Measurements from ENCODE around the gene GALNT9.
"Not testable (repeated sequence)": the region's sequence is repeated elsewhere in the genome, so short reads cannot be mapped to it uniquely, and the experiment has no call there.

The GALNT9 gene

GRCh38 chr12:132265056-132265800, 64.2 kb downstream of the GALNT9 start:
- no peak for DNase-seq (ENCODE audit: low read depth, low spot score)

GRCh38 chr12:132264086-132265010, 65.0 kb downstream of the GALNT9 start:
- DNase-seq (ENCODE audit: low read depth, low spot score), result no peak

GRCh38 chr12:132263451-132264049, 65.8 kb downstream of the GALNT9 start:
- DNase-seq (ENCODE audit: low read depth, low spot score), result no peak

- DNase-seq (ENCODE audit: low read depth, low spot score), result no peak
Observed at GRCh38 chr12:132263061-132263360, 66.4 kb downstream of the GALNT9 start.

GRCh38 chr12:132262256-132263060, 66.9 kb downstream of the GALNT9 start:
- no peak for DNase-seq (ENCODE audit: low read depth, low spot score)

- no peak for DNase-seq (ENCODE audit: low read depth, low spot score)
Observed at GRCh38 chr12:132261328-132262138, 67.9 kb downstream of the GALNT9 start.

GRCh38 chr12:132260721-132261120, 68.7 kb downstream of the GALNT9 start:
- no peak for DNase-seq (ENCODE audit: low read depth, low spot score)

GRCh38 chr12:132259872-132260695, 69.3 kb downstream of the GALNT9 start:
- no peak for DNase-seq (ENCODE audit: low read depth, low spot score)

GRCh38 chr12:132259364-132259871, 70.0 kb downstream of the GALNT9 start:
- no peak for DNase-seq (ENCODE audit: low read depth, low spot score)

GRCh38 chr12:132258543-132258942, 70.8 kb downstream of the GALNT9 start:
- no peak for DNase-seq (ENCODE audit: low read depth, low spot score)

GRCh38 chr12:132257955-132258490, 71.4 kb downstream of the GALNT9 start:
- no peak for DNase-seq (ENCODE audit: low read depth, low spot score)

GRCh38 chr12:132257206-132257954, 72.0 kb downstream of the GALNT9 start:
- DNase-seq (ENCODE audit: low read depth, low spot score), result no peak

- DNase-seq (ENCODE audit: low read depth, low spot score), result no peak
Observed at GRCh38 chr12:132256646-132257045, 72.7 kb downstream of the GALNT9 start.

GRCh38 chr12:132255642-132256041, 73.7 kb downstream of the GALNT9 start:
- no peak for DNase-seq (ENCODE audit: low read depth, low spot score)

- no peak for DNase-seq (ENCODE audit: low read depth, low spot score)
Observed at GRCh38 chr12:132253698-132254480, 75.5 kb downstream of the GALNT9 start.

GRCh38 chr12:132252981-132253380, 76.4 kb downstream of the GALNT9 start:
- not testable (repeated sequence) for DNase-seq (ENCODE audit: low read depth, low spot score)

GRCh38 chr12:132251741-132252490, 77.5 kb downstream of the GALNT9 start:
- no peak for DNase-seq (ENCODE audit: low read depth, low spot score)
